ENCODE data around the gene QPRT.
A peak's percentile ranks its signal among the peaks of the same experiment; 100 is the strongest.
"Not testable (repeated sequence)": the region's sequence is repeated elsewhere in the genome, so short reads cannot be mapped to it uniquely, and the experiment has no call there.

The QPRT gene

DNA sequence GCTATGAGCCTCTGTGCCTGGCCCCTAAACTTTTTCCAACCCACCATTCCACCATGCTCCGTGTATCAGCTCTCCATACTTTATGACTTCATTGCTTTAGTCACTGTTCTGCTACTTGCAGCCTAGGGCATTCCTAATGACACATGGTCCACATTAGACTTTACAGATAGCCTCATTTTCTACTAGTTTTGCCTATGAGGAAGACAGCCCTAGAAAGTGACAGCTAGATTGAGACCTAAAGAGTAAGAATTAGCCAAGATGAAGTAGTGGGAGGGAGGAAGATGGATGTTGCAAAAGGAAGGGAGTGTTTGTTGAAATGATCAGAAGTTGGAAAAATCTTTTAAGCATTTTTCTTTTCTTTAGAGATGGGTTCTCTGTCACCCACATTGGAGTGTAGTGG lies 55.8 kb downstream of the QPRT start:
- TF ChIP-seq POLR2A (IDR thresholded peaks at IDR 0.05; ENCODE audit: low read depth, low read length) (no peak), TAF1 (IDR thresholded peaks at IDR 0.05; ENCODE audit: borderline replicate concordance, low read depth, low read length) (no peak), POLR2AphosphoS5 (IDR thresholded peaks at IDR 0.05; ENCODE audit: low read depth, low read length) (no peak)
- FAIRE-seq (no peak), DNase-seq (ENCODE audit: insufficient read length) (no peak)

DNA sequence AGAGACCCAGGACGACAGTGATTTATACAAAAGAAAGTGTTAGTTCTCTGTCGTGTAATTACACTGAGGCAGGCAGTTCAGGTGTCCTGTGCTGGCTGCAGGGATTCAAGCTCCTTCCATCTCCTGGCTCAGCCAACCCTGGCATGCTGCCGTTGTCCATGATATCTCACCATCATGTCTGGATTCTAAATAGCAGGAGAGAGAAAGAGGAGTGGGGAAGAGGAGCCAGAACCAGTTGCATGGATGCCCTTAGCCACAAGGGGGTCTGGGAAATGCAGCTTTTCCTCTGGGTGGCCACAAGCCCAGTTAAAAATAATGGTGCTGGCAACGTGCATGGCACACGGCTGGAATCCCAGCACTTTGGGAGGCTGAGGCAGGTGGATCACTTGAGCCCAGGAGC lies 57.1 kb downstream of the QPRT start:
- DNase-seq (ENCODE audit: insufficient read length) (no peak), FAIRE-seq (no peak)
- TF ChIP-seq TAF1 (IDR thresholded peaks at IDR 0.05; ENCODE audit: borderline replicate concordance, low read depth, low read length) (no peak), POLR2AphosphoS5 (IDR thresholded peaks at IDR 0.05; ENCODE audit: low read depth, low read length) (no peak), POLR2A (IDR thresholded peaks at IDR 0.05; ENCODE audit: low read depth, low read length) (no peak)

DNA sequence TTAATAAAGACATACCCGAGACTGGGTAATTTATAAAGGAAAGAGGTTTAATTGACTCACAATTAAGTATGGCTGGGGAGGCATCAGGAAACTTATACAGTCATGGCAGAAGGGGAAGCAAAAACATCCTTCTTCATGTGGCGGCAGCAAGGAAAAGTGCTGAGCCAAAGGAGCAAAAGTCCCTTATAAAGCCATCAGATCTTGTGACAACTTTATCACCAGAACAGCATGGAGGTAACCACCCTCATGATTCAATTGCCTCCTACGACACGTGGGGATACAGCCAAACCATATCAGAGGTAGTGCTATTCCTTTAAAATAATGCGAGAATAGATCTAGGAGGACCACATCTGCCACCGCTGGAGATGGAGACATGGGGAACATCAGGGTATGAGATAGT lies 57.8 kb downstream of the QPRT start:
- TF ChIP-seq POLR2AphosphoS5 (IDR thresholded peaks at IDR 0.05; ENCODE audit: low read depth, low read length) (no peak), TAF1 (IDR thresholded peaks at IDR 0.05; ENCODE audit: borderline replicate concordance, low read depth, low read length) (no peak), POLR2A (IDR thresholded peaks at IDR 0.05; ENCODE audit: low read depth, low read length) (no peak)
- DNase-seq (ENCODE audit: insufficient read length): no peak
- no peak for FAIRE-seq

DNA sequence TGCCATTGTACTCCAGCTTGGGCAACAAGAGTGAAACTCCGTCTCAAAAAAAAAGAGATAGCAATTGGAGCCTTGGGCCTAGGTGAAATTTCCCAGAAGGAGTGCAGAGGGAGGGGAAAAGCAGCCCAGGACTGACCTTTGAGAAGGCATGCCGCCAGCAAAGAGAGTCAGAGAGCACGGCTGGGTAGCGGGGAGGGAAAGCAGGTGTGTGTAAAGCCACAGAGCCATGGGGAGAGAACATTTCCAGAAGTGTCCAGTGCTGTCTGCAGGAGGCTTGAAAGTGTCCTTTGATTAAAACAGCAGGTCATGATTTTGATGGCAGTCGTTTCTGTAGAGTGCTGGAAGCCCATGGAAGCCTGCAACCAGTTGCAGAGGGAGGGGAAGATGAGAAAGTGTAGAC lies 58.7 kb downstream of the QPRT start:
- no peak for TF ChIP-seq POLR2A (IDR thresholded peaks at IDR 0.05; ENCODE audit: low read depth, low read length)
- TF ChIP-seq POLR2AphosphoS5 (IDR thresholded peaks at IDR 0.05; ENCODE audit: low read depth, low read length): no peak
- TF ChIP-seq TAF1 (IDR thresholded peaks at IDR 0.05; ENCODE audit: borderline replicate concordance, low read depth, low read length): no peak
- no peak for DNase-seq (ENCODE audit: insufficient read length)
- FAIRE-seq: no peak

DNA sequence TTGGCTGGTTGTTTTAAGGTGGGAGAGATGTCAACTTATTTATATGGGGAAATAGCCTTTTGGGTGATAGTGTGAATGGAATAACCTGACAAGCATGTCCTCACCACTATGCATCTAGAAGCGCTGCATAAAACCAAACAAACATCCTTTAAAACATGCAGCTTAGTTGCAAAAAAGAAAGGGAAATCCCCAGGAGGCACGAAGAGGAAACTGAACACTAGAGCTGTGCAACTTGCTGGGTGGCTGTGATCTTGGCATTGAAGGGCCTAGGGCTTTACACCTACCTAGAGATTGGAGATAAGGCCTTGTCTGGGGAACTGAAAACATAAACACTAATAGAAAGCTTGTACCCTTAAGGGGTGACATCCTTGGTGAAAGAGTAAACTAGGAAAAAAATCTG lies 59.5 kb downstream of the QPRT start:
- peak; percentile 51 for DNase-seq (ENCODE audit: insufficient read length)
- TF ChIP-seq POLR2A (IDR thresholded peaks at IDR 0.05; ENCODE audit: low read depth, low read length) (no peak), TAF1 (IDR thresholded peaks at IDR 0.05; ENCODE audit: borderline replicate concordance, low read depth, low read length) (no peak), POLR2AphosphoS5 (IDR thresholded peaks at IDR 0.05; ENCODE audit: low read depth, low read length) (no peak)
- FAIRE-seq: peak; percentile 82

DNA sequence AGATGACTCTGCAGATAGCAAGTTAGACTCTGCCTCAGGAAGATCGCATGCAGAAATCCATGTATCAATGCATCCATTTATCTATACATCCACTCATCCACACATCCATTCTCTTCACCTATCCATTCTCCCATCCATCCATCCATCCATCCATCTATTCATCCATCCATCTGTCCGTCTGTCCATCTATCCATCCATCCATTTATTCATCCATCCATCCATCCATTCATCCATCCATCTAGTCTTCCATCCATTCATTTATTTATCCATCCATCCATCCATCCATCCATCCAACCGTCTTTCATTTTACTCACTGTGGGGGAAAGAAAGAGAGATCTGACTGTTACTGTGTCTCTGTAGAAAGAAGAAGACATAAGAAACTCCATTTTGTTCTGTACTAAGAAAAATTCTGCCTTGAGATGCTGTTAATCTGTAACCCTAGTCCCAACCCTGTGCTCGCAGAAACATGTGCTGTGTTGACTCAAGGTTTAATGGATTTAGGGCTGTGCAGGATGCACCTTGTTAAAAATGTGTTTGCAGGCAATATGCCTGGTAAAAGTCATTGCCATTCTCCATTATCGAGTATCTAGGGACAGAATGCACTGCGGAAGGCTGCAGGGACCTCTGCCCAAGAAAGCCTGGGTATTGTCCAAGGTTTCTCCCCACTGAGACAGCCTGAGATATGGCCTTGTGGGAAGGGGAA lies 61.1 kb downstream of the QPRT start:
- not testable (repeated sequence) for DNase-seq (ENCODE audit: insufficient read length); FAIRE-seq

DNA sequence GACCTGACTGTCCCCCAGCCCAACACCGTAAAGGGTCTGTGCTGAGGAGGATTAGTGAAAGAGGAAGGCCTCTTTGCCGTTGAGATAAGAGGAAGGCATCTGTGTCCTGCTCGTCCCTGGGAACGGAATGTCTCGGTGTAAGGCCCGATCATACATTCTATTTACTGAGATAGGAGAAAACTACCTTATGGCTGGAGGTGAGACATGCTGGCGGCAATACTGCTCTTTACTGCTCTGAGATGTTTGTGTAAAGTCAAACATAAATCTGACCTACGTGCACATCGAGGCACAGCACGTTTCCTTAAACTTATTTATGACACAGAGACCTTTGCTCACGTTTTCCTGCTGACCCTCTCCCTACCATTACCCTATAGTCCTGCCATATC lies 61.6 kb downstream of the QPRT start:
- not testable (repeated sequence) for FAIRE-seq; DNase-seq (ENCODE audit: insufficient read length)

DNA sequence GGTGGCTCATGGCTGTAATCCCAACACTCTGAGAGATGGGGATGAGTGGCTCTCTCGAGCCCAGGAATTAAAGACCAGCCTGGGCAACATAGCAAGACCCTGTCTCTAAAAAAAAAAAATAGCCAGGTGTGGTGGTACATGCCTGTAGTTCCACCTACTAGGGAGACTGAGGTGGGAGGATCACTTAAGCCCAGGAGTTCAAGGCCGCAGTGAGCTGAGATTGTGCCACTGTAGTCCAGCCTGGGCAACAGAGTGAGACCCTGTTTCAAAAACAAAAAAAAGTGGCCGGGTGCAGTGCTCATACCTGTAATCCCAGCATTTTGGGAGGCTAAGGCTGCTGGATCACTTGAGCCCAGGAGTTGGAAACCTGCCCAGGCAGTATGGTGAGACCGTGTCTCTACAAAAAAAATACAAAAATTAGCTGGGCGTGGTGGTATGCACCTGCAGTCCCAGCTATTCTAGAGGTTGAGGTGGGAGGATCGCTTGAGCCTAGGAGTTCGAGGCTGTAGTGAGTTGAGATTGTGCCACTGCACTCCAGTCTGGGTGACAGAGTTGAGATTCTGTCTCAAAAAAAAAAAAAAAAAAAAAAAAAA lies 63.8 kb downstream of the QPRT start:
- FAIRE-seq: no peak
- no peak for TF ChIP-seq POLR2A (IDR thresholded peaks at IDR 0.05; ENCODE audit: low read depth, low read length)
- no peak for TF ChIP-seq TAF1 (IDR thresholded peaks at IDR 0.05; ENCODE audit: borderline replicate concordance, low read depth, low read length)
- TF ChIP-seq POLR2AphosphoS5 (IDR thresholded peaks at IDR 0.05; ENCODE audit: low read depth, low read length): no peak

DNA sequence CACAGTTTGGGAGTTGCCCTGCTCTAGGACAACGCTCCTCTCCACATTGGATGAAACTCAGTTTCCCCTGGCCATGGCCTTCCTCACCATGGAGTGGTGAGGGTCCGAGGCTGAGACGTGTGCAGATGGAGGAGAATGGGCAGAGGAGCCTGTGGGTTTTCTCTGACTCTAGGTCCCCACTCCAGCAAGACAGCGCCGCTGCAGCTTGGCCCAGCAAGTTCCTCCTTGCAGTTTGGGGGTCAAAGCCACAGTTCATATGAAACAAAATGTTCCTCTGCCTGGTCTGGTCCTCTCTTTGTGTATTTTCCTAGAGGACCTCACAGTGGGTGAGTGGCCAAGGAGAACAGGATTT lies 64.5 kb downstream of the QPRT start:
- TF ChIP-seq POLR2AphosphoS5 (IDR thresholded peaks at IDR 0.05; ENCODE audit: low read depth, low read length): no peak
- TF ChIP-seq TAF1 (IDR thresholded peaks at IDR 0.05; ENCODE audit: borderline replicate concordance, low read depth, low read length): no peak
- TF ChIP-seq POLR2A (IDR thresholded peaks at IDR 0.05; ENCODE audit: low read depth, low read length): no peak
- no peak for DNase-seq (ENCODE audit: insufficient read length)
- no peak for FAIRE-seq

More for the DNA sequence above, 63.8 kb downstream of the QPRT start:
- no peak for DNase-seq (ENCODE audit: insufficient read length)

DNA sequence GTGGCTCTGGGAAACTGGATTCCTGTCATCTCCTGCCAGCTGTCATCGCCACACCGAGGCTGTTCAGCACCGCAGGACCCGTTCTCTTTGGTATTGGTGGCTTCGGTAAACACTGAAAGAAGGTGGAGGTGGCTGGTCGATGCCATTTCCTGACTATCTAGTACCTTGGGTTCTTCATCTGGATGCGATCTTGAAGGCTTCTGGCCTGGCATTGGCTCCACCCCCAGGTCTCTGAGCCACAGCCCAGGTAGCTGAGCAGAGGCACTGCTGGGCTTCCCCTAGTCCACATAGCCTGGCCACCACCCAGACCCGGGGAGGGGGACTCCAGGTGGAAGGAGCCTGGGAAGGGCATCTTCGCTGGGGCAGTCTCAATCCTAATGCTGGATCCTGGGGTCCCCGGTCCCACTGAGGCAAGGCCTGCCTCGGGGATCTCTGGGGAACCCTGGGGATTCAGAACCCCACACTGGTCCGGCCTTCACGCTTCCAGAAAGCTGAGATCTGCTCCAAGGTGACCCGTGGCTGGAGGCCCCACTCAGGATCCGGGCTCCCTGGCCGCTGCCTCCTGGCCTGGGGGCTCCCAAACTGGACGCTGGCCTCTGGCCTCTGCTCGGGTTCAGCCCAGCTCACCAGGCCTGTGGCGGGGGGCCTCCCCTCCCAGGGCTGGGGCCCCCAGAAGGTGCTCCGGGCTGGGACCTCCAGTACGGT lies 65.0 kb downstream of the QPRT start:
- DNase-seq (ENCODE audit: insufficient read length): no peak
- FAIRE-seq: no peak
- TF ChIP-seq TAF1 (IDR thresholded peaks at IDR 0.05; ENCODE audit: borderline replicate concordance, low read depth, low read length) (no peak), POLR2AphosphoS5 (IDR thresholded peaks at IDR 0.05; ENCODE audit: low read depth, low read length) (no peak), POLR2A (IDR thresholded peaks at IDR 0.05; ENCODE audit: low read depth, low read length) (no peak)

DNA sequence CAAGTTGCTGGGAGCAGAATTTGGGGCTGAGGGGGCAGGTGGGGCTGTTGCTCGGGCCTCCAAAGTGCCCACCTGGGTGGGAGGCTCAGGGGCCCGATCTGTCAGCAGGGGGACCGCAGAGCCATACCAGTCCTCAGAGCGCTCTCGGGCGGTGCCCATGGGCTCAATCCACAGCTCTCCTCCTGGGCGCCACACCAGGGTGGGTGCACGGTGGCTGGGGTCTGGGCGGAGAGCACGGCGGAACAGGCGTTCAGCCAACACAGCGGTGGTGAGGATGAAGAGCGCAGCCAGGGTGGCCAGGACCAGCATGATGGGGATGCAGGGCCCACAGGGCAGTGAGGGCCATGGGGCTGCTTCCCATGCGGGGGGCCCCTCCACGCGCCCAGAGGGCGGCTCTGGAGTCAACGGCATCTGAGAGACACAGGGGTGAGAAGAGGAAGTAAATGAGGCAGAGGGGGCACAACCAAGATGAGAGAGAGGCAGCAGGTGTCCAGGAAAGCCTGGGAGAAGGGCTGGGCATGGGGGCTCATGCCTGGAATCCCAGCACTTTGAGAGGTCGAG lies 65.6 kb downstream of the QPRT start:
- TF ChIP-seq POLR2AphosphoS5 (IDR thresholded peaks at IDR 0.05; ENCODE audit: low read depth, low read length): no peak
- TF ChIP-seq TAF1 (IDR thresholded peaks at IDR 0.05; ENCODE audit: borderline replicate concordance, low read depth, low read length): no peak
- no peak for TF ChIP-seq POLR2A (IDR thresholded peaks at IDR 0.05; ENCODE audit: low read depth, low read length)
- DNase-seq (ENCODE audit: insufficient read length) (no peak), FAIRE-seq (no peak)
